Mesenchymal stem cell (in vitro differentiated cells and primary cell): Measurements from ENCODE around the gene CERS1.

Experiments used
- DNase-seq: peaks from one replicate; pipeline ENCODE4 v3.0.0-alpha.2; 2013
- H2AFZ ChIP-seq: one replicate; pipeline ENCODE4 v1.6.1; 2013; ENCODE audit warnings: low read depth, mild to moderate bottlenecking, control low read depth, inconsistent platforms, low read length, moderate library complexity
- H2AK5ac ChIP-seq: 2 replicates; pipeline ENCODE4 v1.6.1; 2013; ENCODE audit warnings: low read length, moderate library complexity, mild to moderate bottlenecking, inconsistent platforms; ENCODE audit not compliant: severe bottlenecking
- H2BK120ac ChIP-seq: one replicate; pipeline ENCODE4 v1.6.1; 2013; ENCODE audit warnings: low read depth, mild to moderate bottlenecking, inconsistent platforms, low read length, moderate library complexity
- H2BK12ac ChIP-seq, 2 experiments: one replicate each; pipeline ENCODE4 v1.6.1; 2013; ENCODE audit warnings: inconsistent platforms in 2 of 2, low read length in 2 of 2, mild to moderate bottlenecking in 2 of 2, moderate library complexity in 2 of 2, control low read depth in 1 of 2
- H2BK15ac ChIP-seq: one replicate; pipeline ENCODE4 v1.6.1; 2013; ENCODE audit warnings: mild to moderate bottlenecking, low read depth, inconsistent platforms; ENCODE audit not compliant: poor library complexity, severe bottlenecking
- H2BK5ac ChIP-seq: 2 replicates; pipeline ENCODE4 v1.6.1; 2013; ENCODE audit warnings: low read depth, mild to moderate bottlenecking, low read length, control low read depth, inconsistent platforms; ENCODE audit not compliant: poor library complexity, severe bottlenecking
- H3K14ac ChIP-seq, 2 experiments: one replicate each; pipeline ENCODE4 v1.6.1; 2013; ENCODE audit warnings: inconsistent platforms in 2 of 2, low read length in 2 of 2, control low read depth in 1 of 2, mild to moderate bottlenecking in 1 of 2, moderate library complexity in 1 of 2
- H3K18ac ChIP-seq, 2 experiments: one replicate each; pipeline ENCODE4 v1.6.1; 2013; ENCODE audit warnings: inconsistent platforms in 2 of 2, low read length in 2 of 2, control low read depth in 1 of 2, low read depth in 1 of 2, mild to moderate bottlenecking in 1 of 2
- H3K23ac ChIP-seq, 2 experiments: one replicate each; pipeline ENCODE4 v1.6.1; 2013; ENCODE audit warnings: inconsistent platforms in 2 of 2, low read length in 2 of 2, mild to moderate bottlenecking in 2 of 2, moderate library complexity in 2 of 2, control low read depth in 1 of 2
- H3K27ac ChIP-seq: 2 replicates; pipeline ENCODE4 v1.5.1; 2013; ENCODE audit warnings: mild to moderate bottlenecking, moderate library complexity, low read length, control low read depth, inconsistent platforms; ENCODE audit not compliant: poor library complexity, severe bottlenecking
- H3K27me3 ChIP-seq, 2 experiments: 2 replicates each; pipeline versions ENCODE4 v1.6.1 to v1.7.0; 2013; ENCODE audit warnings: low read length in 2 of 2, mild to moderate bottlenecking in 2 of 2, moderate library complexity in 2 of 2, control low read depth in 1 of 2, inconsistent platforms in 1 of 2; ENCODE audit not compliant: control insufficient read depth in 1 of 2, insufficient read depth in 1 of 2
- H3K36me3 ChIP-seq, 2 experiments: 2 replicates each; pipeline versions ENCODE4 v1.6.1 to v1.7.0; 2013; ENCODE audit warnings: low read length in 2 of 2, control low read depth in 1 of 2, inconsistent platforms in 1 of 2, low read depth in 1 of 2, mild to moderate bottlenecking in 1 of 2; ENCODE audit not compliant: insufficient read depth in 2 of 2, control insufficient read depth in 1 of 2
- H3K4ac ChIP-seq, 2 experiments: one replicate each; pipeline ENCODE4 v1.6.1; 2013; ENCODE audit warnings: inconsistent platforms in 2 of 2, low read length in 2 of 2, mild to moderate bottlenecking in 2 of 2, moderate library complexity in 2 of 2, control low read depth in 1 of 2, low read depth in 1 of 2
- H3K4me1 ChIP-seq: 2 replicates; pipeline ENCODE4 v1.6.1; 2013; ENCODE audit warnings: low read depth, low read length, control low read depth; ENCODE audit not compliant: control insufficient read depth, insufficient read depth
- H3K4me2 ChIP-seq: 2 replicates; pipeline ENCODE4 v1.6.1; 2013; ENCODE audit warnings: low read length, mild to moderate bottlenecking, inconsistent platforms; ENCODE audit not compliant: poor library complexity, severe bottlenecking
- H3K4me3 ChIP-seq, 2 experiments: 2 replicates each; pipeline versions ENCODE4 v1.5.1 to v1.7.0; 2013; ENCODE audit warnings: low read length in 2 of 2, mild to moderate bottlenecking in 2 of 2, control low read depth in 1 of 2, low read depth in 1 of 2; ENCODE audit not compliant: insufficient read depth in 1 of 2
- H3K79me1 ChIP-seq: replicated peaks from 2 replicates; pipeline ENCODE4 v1.6.1; 2013; ENCODE audit warnings: mild to moderate bottlenecking, control low read depth, low read length, inconsistent platforms; ENCODE audit not compliant: poor library complexity, severe bottlenecking
- H3K9ac ChIP-seq: 2 replicates; pipeline ENCODE4 v1.7.0; 2013; ENCODE audit warnings: mild to moderate bottlenecking, low read length, moderate library complexity
- H3K9me3 ChIP-seq: 2 replicates; pipeline ENCODE4 v1.7.0; 2013; ENCODE audit warnings: mild to moderate bottlenecking, low read length; ENCODE audit not compliant: control insufficient read depth
- H4K8ac ChIP-seq: one replicate; pipeline ENCODE4 v1.6.1; 2013; ENCODE audit warnings: inconsistent platforms, mild to moderate bottlenecking, low read length, moderate library complexity
- H4K91ac ChIP-seq: one replicate; pipeline ENCODE4 v1.6.1; 2013; ENCODE audit warnings: mild to moderate bottlenecking, low read length, inconsistent platforms
- WGBS: methylation state at CpG from one replicate; pipeline ENCODE4 v1.1.7; 2013; ENCODE audit warnings: mixed read lengths; 5-methylcytosine and 5-hydroxymethylcytosine counted together

Gene CERS1

GRCh38 chr19:18845961-18846360 is 50.0 kb downstream of the CERS1 start:
- Histone ChIP-seq H3K36me3 (peaks cover 12 to 41% of the 10 kb centered on the region in 2 experiments), H4K91ac (no peak overlapping the region), H3K14ac (no peak overlapping the region), H3K4ac (no peak overlapping the region), H2BK12ac (no peak overlapping the region), H3K18ac (no peak overlapping the region), H3K4me1 (peaks cover 40% of the 10 kb centered on the region), H2BK15ac (no peak overlapping the region), H3K23ac (no peak overlapping the region), H2AFZ (no peak overlapping the region), H3K4me3 (no peak overlapping the region), H2BK5ac (no peak overlapping the region), H4K8ac (no peak overlapping the region), H3K9me3 (no peaks in the 10 kb centered on the region), H2BK120ac (no peak overlapping the region), H2AK5ac (no peak overlapping the region), H3K27ac (no peak overlapping the region), H3K79me1 (peaks cover 32% of the 10 kb centered on the region), H3K9ac (peak overlapping the region; percentile 87), H3K4me2 (no peak overlapping the region), H3K27me3 (no peaks in the 10 kb centered on the region)
- WGBS, result 95% methylated on average over 12 of the region's 12 CpGs
- no peak for DNase-seq

GRCh38 chr19:18844806-18845329 is 51.1 kb downstream of the CERS1 start:
- H3K27ac ChIP-seq, result no peak overlapping the region
- 93% methylated on average over 8 of the region's 8 CpGs for WGBS

GRCh38 chr19:18843960-18844359 is 52.0 kb downstream of the CERS1 start:
- peaks cover 43% of the 10 kb centered on the region for H3K4me1 ChIP-seq
- H4K91ac ChIP-seq, result no peak overlapping the region
- H2BK15ac ChIP-seq, result no peak overlapping the region
- no peak overlapping the region for H3K4ac ChIP-seq
- H3K9ac ChIP-seq, result no peak overlapping the region
- H3K4me3 ChIP-seq, result no peak overlapping the region
- H3K27ac ChIP-seq, result no peak overlapping the region
- whole genome bisulfite sequencing, result 86% methylated on average over 7 of the region's 7 CpGs
- no peak overlapping the region for H4K8ac ChIP-seq
- no peaks in the 10 kb centered on the region for H3K27me3 ChIP-seq
- H3K14ac ChIP-seq, result peak overlapping the region in 1 of 2 experiments; percentile 19
- no peak overlapping the region for H2BK12ac ChIP-seq
- no peak overlapping the region for H2AFZ ChIP-seq
- no peak overlapping the region for H2BK120ac ChIP-seq
- no peak overlapping the region for H3K23ac ChIP-seq
- no peak for DNase-seq
- H3K4me2 ChIP-seq, result no peak overlapping the region
- peaks cover 18% of the 10 kb centered on the region for H3K79me1 ChIP-seq
- H2AK5ac ChIP-seq, result no peak overlapping the region
- no peaks in the 10 kb centered on the region for H3K9me3 ChIP-seq
- peaks cover 7 to 35% of the 10 kb centered on the region in 2 experiments for H3K36me3 ChIP-seq
- no peak overlapping the region for H3K18ac ChIP-seq
- no peak overlapping the region for H2BK5ac ChIP-seq

More at GRCh38 chr19:18844806-18845329, 51.1 kb downstream of the CERS1 start:
- no peak overlapping the region for H3K4ac ChIP-seq
- DNase-seq, result no peak
- no peak overlapping the region for H2BK120ac ChIP-seq
- H3K14ac ChIP-seq, result no peak overlapping the region
- no peaks in the 10 kb centered on the region for H3K9me3 ChIP-seq
- peaks cover 5 to 33% of the 10 kb centered on the region in 2 experiments for H3K36me3 ChIP-seq
- H2AFZ ChIP-seq, result no peak overlapping the region
- no peaks in the 10 kb centered on the region for H3K27me3 ChIP-seq
- no peak overlapping the region for H2AK5ac ChIP-seq
- no peak overlapping the region for H3K18ac ChIP-seq
- H3K9ac ChIP-seq, result no peak overlapping the region
- no peak overlapping the region for H3K4me3 ChIP-seq
- H3K4me2 ChIP-seq, result no peak overlapping the region
- no peak overlapping the region for H2BK12ac ChIP-seq
- peaks cover 22% of the 10 kb centered on the region for H3K79me1 ChIP-seq
- H2BK15ac ChIP-seq, result no peak overlapping the region
- no peak overlapping the region for H4K91ac ChIP-seq
- H3K23ac ChIP-seq, result no peak overlapping the region
- H3K4me1 ChIP-seq, result peaks cover 44% of the 10 kb centered on the region
- H4K8ac ChIP-seq, result no peak overlapping the region
- H2BK5ac ChIP-seq, result no peak overlapping the region

GRCh38 chr19:18842166-18842565 is 53.8 kb downstream of the CERS1 start:
- WGBS, result 83% methylated on average over 7 of the region's 7 CpGs
- Histone ChIP-seq H4K8ac (no peak overlapping the region), H3K36me3 (peaks cover 18 to 35% of the 10 kb centered on the region in 2 experiments), H3K14ac (no peak overlapping the region), H3K4ac (no peak overlapping the region), H3K4me3 (no peak overlapping the region), H3K27me3 (no peaks in the 10 kb centered on the region), H2AK5ac (no peak overlapping the region), H4K91ac (no peak overlapping the region), H3K9me3 (no peaks in the 10 kb centered on the region), H2AFZ (no peak overlapping the region), H3K9ac (no peak overlapping the region), H2BK120ac (no peak overlapping the region), H3K27ac (no peak overlapping the region), H3K79me1 (peaks cover 8% of the 10 kb centered on the region), H2BK5ac (no peak overlapping the region), H2BK15ac (no peak overlapping the region), H3K4me2 (no peak overlapping the region), H2BK12ac (no peak overlapping the region), H3K23ac (no peak overlapping the region), H3K18ac (no peak overlapping the region), H3K4me1 (peaks cover 49% of the 10 kb centered on the region)
- no peak for DNase-seq
